HG02884 (cell line): ENCODE measurements around the gene ALDH3A2.
"Not testable (repeated sequence)": the region's sequence is repeated elsewhere in the genome, so short reads cannot be mapped to it uniquely, and the experiment has no call there.

Experiments used
- ATAC-seq: cut with Tn5 transposase; IDR thresholded peaks from one replicate; pipeline ENCODE4 v1.9.1; 2021; ENCODE audit warnings: mild to moderate bottlenecking, moderate library complexity; ENCODE audit not compliant: unreplicated experiment

The ALDH3A2 gene

GRCh38 chr17:19677736-19678379, 29.3 kb downstream of the ALDH3A2 start:
- ATAC-seq: no peak

DNA sequence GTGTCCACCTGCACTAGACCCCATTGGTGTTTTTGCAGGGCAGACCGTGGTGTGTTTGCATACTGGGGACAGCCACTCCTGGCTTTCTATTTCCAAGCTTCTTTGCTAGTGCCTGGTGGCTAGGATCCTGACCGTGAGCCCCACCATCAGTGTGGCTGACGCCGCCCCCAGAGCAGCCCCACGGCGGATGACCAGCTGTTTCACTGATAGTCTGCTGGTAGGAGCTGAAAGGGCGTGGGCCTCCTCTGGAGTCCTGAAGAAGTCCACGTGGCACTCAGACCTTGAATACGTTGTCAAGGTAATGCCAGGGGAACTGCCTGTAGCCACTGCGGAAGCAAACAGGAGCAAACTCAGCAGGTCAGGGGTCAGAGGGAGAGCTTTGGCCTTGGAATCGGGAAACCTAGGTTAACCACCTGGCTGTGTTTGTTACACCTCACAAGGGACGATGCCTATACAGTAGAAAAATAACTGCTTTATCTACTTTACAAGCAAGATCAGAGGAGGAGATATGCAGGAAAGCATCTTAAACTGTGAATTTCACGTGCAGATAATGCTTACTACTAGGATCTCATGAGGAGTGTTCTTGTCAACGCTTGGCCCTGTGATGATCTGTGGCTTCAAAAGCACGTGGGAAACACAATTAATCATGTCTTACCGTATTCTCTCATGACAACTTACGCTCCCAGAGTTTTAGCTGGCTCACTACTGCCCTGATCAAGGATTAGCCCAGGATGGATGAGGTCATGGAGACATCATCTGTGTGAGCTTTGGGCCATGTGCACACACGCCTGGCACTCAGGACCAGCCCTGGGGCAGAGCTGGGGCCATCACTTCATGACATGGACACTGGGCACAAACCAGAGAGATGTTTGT, 30.3 kb downstream of the ALDH3A2 start:
- no peak for ATAC-seq

DNA sequence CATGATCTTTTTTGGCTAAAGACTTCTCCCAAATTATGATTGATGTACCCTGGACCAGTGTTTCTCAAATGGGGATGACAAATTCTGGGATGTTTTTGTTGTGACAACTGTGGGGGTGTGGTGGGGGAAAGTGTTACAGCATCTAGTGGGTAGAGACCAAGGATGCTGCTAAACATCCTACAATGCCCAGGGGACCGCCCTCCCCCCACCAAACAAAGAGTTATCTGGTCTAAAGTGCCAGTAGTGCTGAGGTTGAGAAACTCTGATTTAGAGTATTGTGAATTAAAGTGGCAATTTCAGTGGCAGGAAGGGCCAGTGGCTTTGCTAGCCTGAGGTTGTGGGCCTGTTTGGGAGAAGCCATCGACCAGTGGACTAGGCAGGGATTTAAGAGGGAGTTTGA, 34.6 kb downstream of the ALDH3A2 start:
- no peak for ATAC-seq

GRCh38 chr17:19684909-19685580, 36.5 kb downstream of the ALDH3A2 start:
- ATAC-seq: not testable (repeated sequence)

- ATAC-seq: no peak
Measured at GRCh38 chr17:19686400-19687090, 38.0 kb downstream of the ALDH3A2 start.

- no peak for ATAC-seq
Measured at GRCh38 chr17:19702217-19702641, 53.7 kb downstream of the ALDH3A2 start.

DNA sequence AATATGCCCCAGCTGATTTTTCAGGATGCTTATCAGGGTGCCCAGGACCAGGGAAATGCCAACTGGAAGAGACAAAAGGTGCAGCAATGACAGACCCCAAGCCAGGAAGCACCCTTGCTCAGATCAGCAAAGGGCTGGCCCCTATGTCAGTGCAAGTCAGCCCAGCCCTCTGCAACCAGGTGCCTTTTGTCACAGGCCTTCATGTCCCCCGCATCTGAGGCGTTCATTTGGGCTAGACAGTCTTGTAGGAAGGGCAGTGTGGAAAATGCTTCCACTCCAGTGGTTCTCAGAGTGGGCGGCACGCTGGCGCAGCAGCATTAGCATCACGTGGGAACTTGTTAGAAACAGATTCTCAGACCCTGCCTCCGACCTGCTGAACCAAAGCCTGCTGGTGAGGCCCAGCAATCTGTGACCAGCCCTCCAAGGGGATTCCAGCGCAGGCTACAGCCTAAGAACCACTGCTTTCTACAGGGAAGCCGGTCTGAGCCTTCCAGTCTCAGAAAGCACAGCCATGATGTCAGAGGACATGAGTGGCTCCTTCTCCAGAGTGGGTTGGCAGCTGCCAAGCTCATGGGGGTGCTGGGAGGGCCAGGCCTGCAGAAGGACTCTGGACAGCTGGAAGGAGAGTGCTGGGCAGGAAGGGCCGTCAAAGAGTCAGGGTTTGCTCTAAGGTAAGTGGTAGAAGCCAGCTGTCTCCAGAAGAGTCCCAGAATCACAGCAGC, 54.7 kb downstream of the ALDH3A2 start:
- no peak for ATAC-seq

GRCh38 chr17:19703828-19704613, 55.5 kb downstream of the ALDH3A2 start:
- no peak for ATAC-seq

GRCh38 chr17:19705201-19705600, 56.6 kb downstream of the ALDH3A2 start:
- no peak for ATAC-seq

DNA sequence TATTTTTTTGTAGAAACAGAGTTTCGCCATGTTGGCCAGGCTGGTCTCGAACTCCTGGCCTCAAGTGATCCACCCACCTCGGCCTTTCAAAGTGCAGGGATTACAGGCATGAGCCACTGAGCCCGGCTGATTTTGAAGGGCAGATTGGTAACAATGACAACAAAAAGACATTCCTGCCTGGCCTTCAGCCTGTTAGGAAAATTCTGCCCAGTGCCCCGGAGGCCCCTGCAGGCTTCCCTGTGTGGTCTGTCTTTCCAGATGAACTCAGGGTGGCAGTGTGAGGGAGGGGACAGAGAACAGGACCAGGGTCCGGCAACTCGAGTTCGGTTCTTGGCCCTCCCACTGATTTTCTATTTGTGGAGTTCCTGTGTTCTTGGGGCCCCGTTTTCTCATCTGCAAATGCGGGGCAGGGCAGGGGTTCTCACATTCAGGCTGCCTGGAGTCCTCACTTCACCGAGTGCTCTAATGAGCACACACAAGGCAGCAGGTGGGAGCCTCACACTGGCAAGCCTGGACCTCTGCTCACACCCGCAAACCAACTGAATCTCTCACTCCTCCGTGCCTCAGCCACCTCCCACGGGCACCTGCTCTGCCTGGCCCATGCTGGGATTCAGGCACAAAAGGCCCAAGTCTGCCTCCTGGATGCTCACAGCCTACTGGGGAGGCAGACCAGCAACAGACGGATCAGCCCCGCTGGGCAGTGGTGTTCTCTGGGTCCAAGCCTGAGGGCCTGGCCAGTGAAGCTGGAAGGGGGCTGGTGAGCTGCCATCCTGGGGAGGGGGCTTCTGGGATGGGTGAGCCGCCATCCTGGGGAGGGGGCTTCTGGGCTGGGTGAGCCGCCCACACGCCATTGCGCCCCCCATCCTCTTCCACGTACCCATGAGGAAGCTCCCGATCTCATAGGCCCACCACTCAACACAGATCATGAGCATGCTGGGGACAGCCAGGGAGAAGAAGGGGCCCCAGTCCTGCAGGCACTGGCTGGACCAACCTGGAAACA, 57.5 kb downstream of the ALDH3A2 start:
- ATAC-seq: no peak

GRCh38 chr17:19706791-19707727, 58.5 kb downstream of the ALDH3A2 start:
- no peak for ATAC-seq

DNA sequence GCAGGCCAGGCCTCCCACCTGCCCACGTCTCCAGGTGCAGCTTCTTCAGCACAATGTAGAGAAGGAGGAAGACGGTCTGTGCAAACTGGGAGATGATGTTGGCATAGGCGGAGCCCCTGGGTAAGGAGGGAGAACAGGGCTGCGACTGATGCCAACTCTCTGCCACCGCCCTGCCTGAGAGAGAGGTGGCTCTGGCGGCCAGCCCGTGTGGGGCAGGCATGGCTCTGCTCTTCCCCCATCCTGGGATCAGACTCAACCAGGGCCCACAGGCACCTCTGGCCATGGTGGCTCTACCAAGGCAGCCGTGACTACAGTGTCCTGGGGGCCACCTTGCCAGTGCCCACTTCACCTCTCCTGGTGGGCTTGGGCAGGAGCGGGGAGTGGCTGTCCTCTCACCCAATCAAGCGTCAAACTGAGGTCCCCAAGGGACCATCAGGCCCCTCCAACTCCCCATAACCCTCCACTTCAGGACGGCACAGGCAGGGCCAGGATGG, 59.2 kb downstream of the ALDH3A2 start:
- ATAC-seq: no peak

- ATAC-seq: no peak
Measured at GRCh38 chr17:19708431-19709175, 60.1 kb downstream of the ALDH3A2 start.

GRCh38 chr17:19709841-19710240, 61.3 kb downstream of the ALDH3A2 start:
- no peak for ATAC-seq

- no peak for ATAC-seq
Measured at GRCh38 chr17:19712436-19713004, 64.0 kb downstream of the ALDH3A2 start.

GRCh38 chr17:19713462-19713861, 64.9 kb downstream of the ALDH3A2 start:
- no peak for ATAC-seq
